ENCODE data around the gene TPM2. TPM values are rescaled to one million over a fixed set of nuclear protein-coding genes. Genes with fewer than 3 reads are reported as not detected.

Gene TPM2
- total and polyA plus RNA-seq, 5 experiments from 2014 or later, result 0.34 to 98.5 (median 92.3) TPM; not detected in 2

DNA sequence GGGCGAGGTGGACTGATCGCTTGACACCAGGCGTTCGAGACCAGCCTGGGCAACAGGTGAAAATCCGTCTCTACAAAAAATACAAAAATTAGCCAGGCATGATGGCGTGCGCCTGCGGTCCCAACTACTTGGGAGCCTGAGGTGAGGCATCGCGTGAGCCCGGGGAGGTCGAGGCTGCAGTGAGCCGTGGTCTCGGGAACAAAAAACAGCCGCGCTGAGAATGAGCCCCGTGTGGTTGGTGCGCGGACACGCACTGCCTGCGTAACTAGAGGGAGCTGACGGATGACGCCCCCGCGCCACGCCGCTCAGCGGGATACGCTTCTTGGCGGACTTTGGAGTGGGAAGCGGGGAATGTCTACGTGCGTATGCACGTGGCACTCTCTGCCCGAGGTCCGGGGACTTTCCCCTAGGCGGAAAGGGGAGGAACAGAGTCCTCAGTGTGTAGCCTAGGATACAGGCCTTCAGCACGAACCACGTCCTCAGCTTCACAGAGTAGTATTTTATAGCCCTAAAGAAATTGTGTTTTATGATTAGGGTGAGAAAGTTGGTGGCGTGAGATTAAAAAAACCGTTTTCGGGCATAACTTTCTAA is 32.1 kb downstream of the TPM2 start, which contains the start of gene RMRP:
RMRP (minus strand) TSS at position 474 of the 591 bp plus-strand sequence.
- peaks cover 0 to 6% (median 0%) of the 10 kb centered on the region in 9 donors for H3K9me3 Mint-ChIP-seq
- peak within 1 kb of the TSS; percentile 74 to 94 (median 87) for H3K4me3 Mint-ChIP-seq
- peaks cover 4 to 29% (median 13%) of the 10 kb centered on the region in 3 donors for H3K36me3 Mint-ChIP-seq
- peaks cover 0 to 5% (median 0%) of the 10 kb centered on the region in 5 donors for H3K27me3 Mint-ChIP-seq
- H3K4me1 Mint-ChIP-seq, result peaks cover 36 to 75% (median 70%) of the 10 kb centered on the region in 4 donors
- POLR2A ChIA-PET, result interaction anchor here (0.7 to 8.7 kb wide), 20 partner anchors 11 to 1020 kb away, joined by 3 to 180 read pairs (median 6); partner anchors contain the start of genes CREB3, GBA2, RGP1 and SIGMAR1
- DNase-seq, result peak in 9 of 10 donors; percentile 69 to 94 (median 89)
- ATAC-seq, result peak; percentile 83 to 85
- H3K27ac Mint-ChIP-seq, result peak within 1 kb of the TSS; percentile 94 to 100 (median 98)

DNA sequence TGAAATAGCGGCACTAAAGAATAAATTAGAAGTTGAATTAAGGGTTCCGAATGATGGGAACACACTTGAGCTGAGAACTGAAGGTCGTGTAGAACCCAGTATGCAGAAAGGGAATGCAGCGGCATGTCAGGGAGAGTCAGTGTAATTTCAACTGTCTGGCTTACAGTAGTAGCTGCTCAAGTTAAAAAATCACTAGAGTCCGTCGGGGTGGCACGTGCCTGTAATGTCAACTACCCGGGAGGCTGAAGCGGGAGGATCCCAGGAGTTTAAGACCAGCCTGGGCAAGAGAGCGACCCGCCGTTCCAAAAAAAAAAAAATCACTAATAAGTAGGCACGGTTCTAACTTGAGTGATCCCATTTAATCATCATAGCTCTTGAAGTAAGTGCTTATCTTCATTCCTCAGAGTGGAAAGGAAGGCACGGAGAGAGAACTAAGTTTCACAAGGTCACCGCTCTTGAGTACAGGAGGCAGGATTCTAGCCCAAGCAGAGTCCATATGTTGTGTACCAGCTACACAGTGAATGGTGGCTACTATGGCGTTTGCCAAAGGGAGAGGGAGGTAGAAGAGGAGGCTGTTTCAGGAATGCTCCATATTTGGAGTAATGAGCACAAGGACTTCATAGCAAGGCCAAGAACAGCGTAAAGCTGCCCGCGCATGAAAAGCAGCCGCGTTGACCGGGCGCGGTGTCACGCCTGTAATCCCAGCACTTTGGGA is 32.7 kb downstream of the TPM2 start:
- H3K27me3 Mint-ChIP-seq, result peaks cover 0 to 5% (median 0%) of the 10 kb centered on the region in 5 donors
- peaks cover 4 to 29% (median 13%) of the 10 kb centered on the region in 3 donors for H3K36me3 Mint-ChIP-seq
- H3K4me3 Mint-ChIP-seq, result peak overlapping the region; percentile 74 to 94 (median 87)
- peaks cover 30 to 73% (median 67%) of the 10 kb centered on the region in 4 donors for H3K4me1 Mint-ChIP-seq
- ATAC-seq (peak in 1 of 2 donors; percentile 3), DNase-seq (peak in 2 of 10 donors; percentile 29)
- POLR2A ChIA-PET, result interaction anchor here (1.1 to 8.7 kb wide), 11 partner anchors 10 to 1020 kb away, joined by 3 to 180 read pairs (median 11); partner anchors contain the start of genes CREB3, SIGMAR1, SIT1 and TESK1
- peaks cover 0 to 6% (median 0%) of the 10 kb centered on the region in 9 donors for H3K9me3 Mint-ChIP-seq
- H3K27ac Mint-ChIP-seq, result peak overlapping the region; percentile 94 to 100 (median 98)

DNA sequence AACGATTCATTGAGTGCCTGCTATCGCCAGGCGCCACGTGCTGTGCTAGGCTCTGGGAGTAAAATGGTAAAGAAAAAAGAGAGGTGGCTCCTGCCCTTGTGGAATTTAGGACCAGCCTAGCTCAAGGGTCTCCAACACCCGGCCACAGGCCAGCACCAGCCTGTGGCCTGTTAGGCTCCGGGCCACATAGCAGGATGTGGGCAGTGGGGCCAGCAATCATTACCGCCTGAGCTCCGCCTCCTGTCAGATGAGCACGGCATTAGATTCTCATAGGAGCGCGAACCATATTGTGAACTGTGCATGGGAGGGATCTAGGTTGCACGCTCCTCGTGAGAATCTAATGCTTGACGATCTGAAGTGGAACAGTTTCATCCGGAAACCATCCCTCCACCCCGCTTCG is 33.4 kb downstream of the TPM2 start:
- DNase-seq (no peak), ATAC-seq (no peak)
- Mint-ChIP-seq H3K4me1 (peaks cover 29 to 74% (median 68%) of the 10 kb centered on the region in 4 donors), H3K27ac (peak overlapping the region; percentile 94 to 100 (median 98)), H3K9me3 (peaks cover 0 to 6% (median 0%) of the 10 kb centered on the region in 9 donors), H3K4me3 (peak overlapping the region; percentile 7 to 94 (median 86)), H3K36me3 (peaks cover 4 to 26% (median 13%) of the 10 kb centered on the region in 3 donors), H3K27me3 (peaks cover 0 to 5% (median 0%) of the 10 kb centered on the region in 5 donors)
- POLR2A ChIA-PET, result interaction anchor here (0.8 to 8.7 kb wide), 6 partner anchors 8 to 1019 kb away, joined by 3 to 180 read pairs (median 18); partner anchors contain the start of genes ARHGEF39, CREB3, SIGMAR1 and SIT1

DNA sequence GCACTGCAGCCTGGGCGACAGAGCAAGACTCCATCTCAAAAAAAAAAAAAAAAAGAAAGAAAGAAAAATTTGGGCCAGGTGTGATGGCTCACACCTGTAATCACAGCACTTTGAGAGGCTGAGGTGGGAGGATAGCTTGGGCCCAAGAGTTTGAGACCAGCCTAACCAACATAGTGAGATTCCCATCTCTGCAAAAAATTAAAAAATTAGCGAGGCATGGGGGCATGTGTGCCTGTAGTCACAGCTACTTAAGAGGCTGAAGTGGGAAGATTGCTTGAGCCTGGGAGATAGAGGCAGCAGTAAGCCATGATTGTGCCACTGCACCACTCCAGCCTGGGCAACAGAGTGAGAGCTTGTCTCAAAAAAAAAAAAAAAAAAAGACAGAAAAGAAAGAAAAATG is 36.1 kb downstream of the TPM2 start:
- POLR2A ChIA-PET, result interaction anchor here (1.0 kb wide), 1 partner anchor 10 kb away, joined by 5 read pairs; no protein-coding TSS in a partner anchor

DNA sequence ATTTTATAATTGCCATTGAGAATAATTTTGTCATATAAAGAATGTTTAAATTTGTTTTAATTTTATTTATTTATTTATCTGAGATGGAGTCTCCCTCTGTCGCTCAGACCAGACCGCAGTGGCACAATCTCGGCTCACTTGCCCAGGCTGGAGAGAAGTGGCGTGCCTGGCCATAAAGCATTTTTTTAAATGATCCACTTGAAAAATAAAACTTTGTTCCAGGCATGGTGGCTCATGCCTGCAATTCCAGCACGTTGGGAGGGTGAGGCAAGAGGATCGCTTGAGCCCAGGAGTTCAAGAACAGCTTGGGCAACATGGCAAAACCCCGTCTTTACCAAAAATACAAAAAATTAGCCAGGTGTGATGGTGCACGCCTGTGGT is 36.9 kb downstream of the TPM2 start:
- H3K36me3 Mint-ChIP-seq, result peaks cover 0 to 7% (median 2%) of the 10 kb centered on the region in 3 donors
- H3K9me3 Mint-ChIP-seq, result peaks cover 0 to 3% (median 0%) of the 10 kb centered on the region in 9 donors
- no peak for DNase-seq
- no peak overlapping the region for H3K4me3 Mint-ChIP-seq
- H3K4me1 Mint-ChIP-seq, result peaks cover 36 to 75% (median 62%) of the 10 kb centered on the region in 4 donors
- POLR2A ChIA-PET, result interaction anchor here (0.7 to 1.4 kb wide), 3 partner anchors 11 to 36 kb away, joined by 3 to 5 read pairs (median 4); no protein-coding TSS in a partner anchor
- no peak for ATAC-seq
- H3K27ac Mint-ChIP-seq, result peak overlapping the region in 5 of 10 donors; percentile 4 to 67 (median 44)
- H3K27me3 Mint-ChIP-seq, result peaks cover 0 to 3% (median 0%) of the 10 kb centered on the region in 5 donors

More for the DNA sequence above, 36.1 kb downstream of the TPM2 start:
- Mint-ChIP-seq H3K36me3 (peaks cover 0 to 5% (median 4%) of the 10 kb centered on the region in 3 donors), H3K4me1 (peaks cover 30 to 69% (median 57%) of the 10 kb centered on the region in 4 donors), H3K4me3 (no peak overlapping the region), H3K27me3 (peaks cover 0 to 5% (median 0%) of the 10 kb centered on the region in 5 donors), H3K27ac (peak overlapping the region in 9 of 10 donors; percentile 53 to 84 (median 68)), H3K9me3 (peaks cover 0 to 6% (median 0%) of the 10 kb centered on the region in 9 donors)
- DNase-seq (no peak), ATAC-seq (no peak)

DNA sequence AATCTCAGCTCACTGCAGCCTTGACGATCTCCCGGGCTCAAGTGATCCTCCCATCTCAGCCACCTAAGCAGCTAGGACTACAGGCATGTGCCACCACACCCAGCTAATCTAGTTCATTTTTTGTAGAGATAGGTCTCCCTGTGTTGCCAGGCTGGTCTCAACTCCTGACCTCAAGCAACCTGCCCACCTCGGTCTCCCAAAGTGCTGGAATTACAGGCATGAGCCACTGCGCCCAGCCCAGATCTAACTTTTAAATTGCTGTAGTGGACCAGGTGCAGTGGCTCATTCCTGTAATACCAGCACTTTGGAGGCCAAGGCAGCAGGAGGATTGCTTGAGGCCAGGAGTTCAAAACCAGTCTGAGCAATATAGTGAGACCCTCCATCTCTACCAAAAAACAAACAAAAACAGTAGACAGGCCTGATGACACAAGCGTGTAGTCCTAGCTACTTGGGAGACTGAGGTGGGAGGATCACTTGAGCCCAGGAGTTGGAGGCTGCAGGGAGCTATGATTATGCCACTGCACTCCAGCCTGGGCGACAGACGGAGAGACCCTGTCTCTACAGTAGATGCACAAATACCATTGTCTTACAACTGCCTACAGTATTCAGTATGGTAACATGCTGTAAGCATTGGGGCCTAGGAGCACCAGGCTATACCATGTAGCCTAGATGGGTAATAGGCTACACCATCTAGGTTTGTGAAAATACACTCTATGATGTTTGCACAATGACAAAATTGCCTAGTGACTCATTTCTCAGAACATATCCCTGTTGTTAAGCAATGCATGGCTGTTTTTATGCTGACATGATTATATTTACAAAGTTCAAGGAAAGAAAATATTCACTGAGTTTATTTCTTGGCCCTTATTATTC is 37.5 kb downstream of the TPM2 start:
- Mint-ChIP-seq H3K4me1 (peaks cover 36 to 75% (median 62%) of the 10 kb centered on the region in 4 donors), H3K27me3 (no peaks in the 10 kb centered on the region), H3K4me3 (peak overlapping the region; percentile 28 to 98 (median 93)), H3K9me3 (no peaks in the 10 kb centered on the region), H3K27ac (peak overlapping the region in 9 of 10 donors; percentile 49 to 96 (median 93)), H3K36me3 (peaks cover 0 to 3% (median 0%) of the 10 kb centered on the region in 3 donors)
- POLR2A ChIA-PET, result interaction anchor here (0.7 to 4.1 kb wide), 3 partner anchors 12 to 79 kb away, joined by 3 to 36 read pairs (median 4); partner anchors contain the start of genes CREB3 and TLN1
- ATAC-seq (no peak), DNase-seq (no peak)

DNA sequence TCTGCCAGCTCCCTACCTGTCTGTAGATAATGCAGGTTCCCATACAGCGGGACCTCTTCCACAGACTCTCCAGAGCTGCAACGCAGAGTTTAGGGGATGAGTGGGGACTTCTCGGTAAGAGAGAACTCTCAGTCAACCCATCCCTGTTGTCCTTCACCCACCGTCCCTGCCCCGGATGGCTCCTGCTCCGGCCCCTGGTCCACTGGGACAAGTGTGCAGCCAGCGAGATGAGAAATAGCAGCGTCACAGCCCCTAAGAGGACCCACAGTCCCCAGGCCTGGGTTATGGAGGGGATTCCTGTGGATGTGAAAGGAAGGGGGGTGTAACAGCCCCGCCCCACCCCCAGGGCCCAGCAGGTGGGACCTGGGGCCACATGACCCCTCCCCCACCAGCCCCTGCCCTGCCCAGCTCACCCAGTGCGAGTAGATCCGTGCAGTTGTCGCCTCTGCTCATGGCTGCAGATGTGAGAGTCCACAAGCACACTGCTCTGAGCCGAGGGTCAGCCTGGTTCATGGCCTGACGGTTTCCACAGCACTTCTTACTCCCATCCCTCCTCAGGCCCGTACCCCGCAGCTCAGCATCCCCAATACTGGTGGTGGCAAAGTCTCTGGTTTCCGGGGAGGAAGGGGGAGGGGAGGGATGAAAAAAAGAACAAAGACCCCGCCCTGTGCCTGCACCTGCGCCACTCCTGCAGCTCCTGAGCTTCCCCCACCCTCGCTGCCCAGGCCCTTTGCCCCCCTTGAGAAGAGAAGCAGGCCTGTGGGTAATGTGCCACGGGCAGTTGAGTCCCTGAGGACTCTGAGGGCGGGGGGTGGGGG is 39.2 kb downstream of the TPM2 start, which contains the start of gene SIT1:
SIT1 (minus strand) TSS at position 591 of the 818 bp plus-strand sequence; CDS start at position 513, 78 bp downstream.
- peak within 1 kb of the TSS; percentile 93 to 98 (median 96) for H3K27ac Mint-ChIP-seq
- peaks cover 32 to 73% (median 56%) of the 10 kb centered on the region in 4 donors for H3K4me1 Mint-ChIP-seq
- peak within 1 kb of the TSS; percentile 89 to 98 (median 94) for H3K4me3 Mint-ChIP-seq
- H3K36me3 Mint-ChIP-seq, result peaks cover 0 to 3% (median 0%) of the 10 kb centered on the region in 3 donors
- no peaks in the 10 kb centered on the region for H3K27me3 Mint-ChIP-seq
- peak in 5 of 10 donors; percentile 46 to 65 (median 48) for DNase-seq
- POLR2A ChIA-PET, result interaction anchor here (0.8 to 8.6 kb wide), 19 partner anchors 8 to 571 kb away, joined by 3 to 180 read pairs (median 6); partner anchors contain the start of genes ARHGEF39, CCDC107, CD72 and CREB3
- no peaks in the 10 kb centered on the region for H3K9me3 Mint-ChIP-seq
- ATAC-seq, result no peak

DNA sequence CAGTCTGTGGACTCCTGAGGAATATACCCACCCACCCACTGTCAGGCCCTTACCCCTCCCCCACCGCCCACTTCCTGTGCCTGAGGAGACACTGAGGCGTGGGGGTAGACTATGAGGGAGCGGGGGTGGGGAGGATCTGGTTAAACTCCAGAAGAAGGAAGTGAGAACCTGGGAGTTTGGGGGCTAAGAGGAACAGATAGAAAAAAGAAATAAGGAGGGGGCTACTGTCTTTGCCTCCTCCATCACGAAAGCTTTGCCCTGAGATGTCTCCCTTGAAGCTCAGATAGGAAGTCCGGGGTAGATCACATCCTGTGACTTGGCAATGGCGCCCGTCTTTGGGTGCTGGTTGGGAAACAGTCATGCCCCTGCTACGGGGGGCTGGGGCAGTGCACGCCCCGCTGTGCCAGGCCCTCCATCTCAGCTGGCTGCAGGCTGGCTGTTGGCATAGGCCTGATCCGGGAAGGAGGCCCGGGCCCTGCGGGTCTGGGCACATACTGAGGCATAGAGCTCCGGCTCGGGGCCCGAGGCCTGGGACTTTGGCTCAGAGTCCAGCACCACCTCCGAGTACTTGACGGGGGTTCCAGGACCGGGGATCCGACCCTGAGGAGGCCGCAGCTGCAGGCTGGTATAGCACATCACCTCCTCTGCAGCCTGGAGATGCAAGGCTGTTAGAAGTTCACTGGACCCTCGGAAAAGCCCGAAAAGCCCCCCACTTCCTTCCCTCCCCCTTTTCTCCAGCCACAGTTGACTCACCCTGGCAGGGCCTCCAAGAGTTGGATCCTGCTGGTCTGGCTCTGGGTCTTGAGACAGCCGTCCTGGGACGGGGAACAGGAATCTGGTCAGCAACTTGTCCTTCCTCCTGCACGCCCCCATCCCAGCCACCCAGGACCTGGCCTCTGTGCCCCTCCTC is 40.0 kb downstream of the TPM2 start:
- H3K27me3 Mint-ChIP-seq, result no peaks in the 10 kb centered on the region
- peak in 8 of 10 donors; percentile 28 to 76 (median 52) for DNase-seq
- ATAC-seq, result peak; percentile 18 to 23
- peaks cover 0 to 3% (median 0%) of the 10 kb centered on the region in 3 donors for H3K36me3 Mint-ChIP-seq
- peaks cover 32 to 78% (median 58%) of the 10 kb centered on the region in 4 donors for H3K4me1 Mint-ChIP-seq
- H3K9me3 Mint-ChIP-seq, result no peaks in the 10 kb centered on the region
- H3K27ac Mint-ChIP-seq, result peak overlapping the region; percentile 90 to 98 (median 96)
- POLR2A ChIA-PET, result interaction anchor here (0.7 to 8.6 kb wide), 24 partner anchors 9 to 570 kb away, joined by 3 to 180 read pairs (median 4); partner anchors contain the start of genes ARHGEF39, CCDC107, CD72 and CREB3
- peak overlapping the region; percentile 89 to 98 (median 94) for H3K4me3 Mint-ChIP-seq

DNA sequence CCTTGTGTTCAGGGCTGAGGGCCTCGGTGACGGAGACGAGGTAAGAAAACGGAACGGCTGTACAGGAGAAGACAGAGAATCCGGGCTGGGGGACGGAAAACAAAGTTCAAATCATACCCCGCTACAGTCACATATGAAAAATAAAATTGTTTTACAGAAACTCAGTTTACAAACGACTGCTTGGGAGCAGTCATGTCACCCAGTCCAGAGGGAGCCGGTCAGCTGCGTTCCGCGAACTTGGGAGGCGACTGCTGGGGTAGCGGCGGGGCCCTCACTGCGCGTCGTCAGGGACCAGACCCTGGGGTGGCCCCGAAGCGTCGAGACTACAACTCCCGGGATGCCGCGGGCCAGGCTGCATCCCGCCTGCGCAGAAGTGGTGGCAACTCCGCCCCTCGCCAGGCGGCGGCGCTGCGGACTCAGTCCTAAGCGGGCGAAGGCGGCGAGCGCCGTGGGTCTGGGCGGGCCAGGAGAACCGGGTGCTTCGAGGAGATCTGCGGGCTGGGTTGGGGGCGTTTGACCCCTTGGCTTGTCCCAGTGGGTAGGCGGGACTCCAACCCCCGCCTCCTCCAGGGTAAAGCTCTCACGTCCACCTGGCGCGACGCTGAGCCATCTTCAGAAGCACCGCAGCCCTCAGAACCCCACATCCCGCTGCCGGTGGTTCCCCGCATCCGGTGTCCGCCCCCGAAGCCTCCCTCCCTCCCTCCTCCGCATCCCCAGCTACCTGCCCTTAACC is 43.0 kb downstream of the TPM2 start:
- DNase-seq (peak; percentile 83 to 96 (median 92)), ATAC-seq (peak; percentile 81 to 83)
- Mint-ChIP-seq H3K9me3 (no peaks in the 10 kb centered on the region), H3K36me3 (peaks cover 0 to 3% (median 0%) of the 10 kb centered on the region in 3 donors), H3K4me3 (peak overlapping the region; percentile 89 to 98 (median 96)), H3K27ac (peak overlapping the region; percentile 95 to 98 (median 96)), H3K27me3 (no peaks in the 10 kb centered on the region), H3K4me1 (peaks cover 32 to 85% (median 55%) of the 10 kb centered on the region in 4 donors)
- POLR2A ChIA-PET, result interaction anchor here (0.5 to 8.6 kb wide), 26 partner anchors 8 to 1009 kb away, joined by 3 to 180 read pairs (median 6); partner anchors contain the start of genes CCDC107, CD72, CREB3 and RMRP
